ENCODE measurements around the gene PROCR.

GRCh38 chr20:35166242-35166830 is 5.5 kb upstream of the PROCR start:
- no peak for TF ChIP-seq CTCF (IDR thresholded peaks at IDR 0.05)
- no peak for TF ChIP-seq POLR2A (IDR thresholded peaks at IDR 0.05)

Data from lower leg skin (tissue), 3 donors.